ENCODE data around the gene ANKRD34A.

DNA sequence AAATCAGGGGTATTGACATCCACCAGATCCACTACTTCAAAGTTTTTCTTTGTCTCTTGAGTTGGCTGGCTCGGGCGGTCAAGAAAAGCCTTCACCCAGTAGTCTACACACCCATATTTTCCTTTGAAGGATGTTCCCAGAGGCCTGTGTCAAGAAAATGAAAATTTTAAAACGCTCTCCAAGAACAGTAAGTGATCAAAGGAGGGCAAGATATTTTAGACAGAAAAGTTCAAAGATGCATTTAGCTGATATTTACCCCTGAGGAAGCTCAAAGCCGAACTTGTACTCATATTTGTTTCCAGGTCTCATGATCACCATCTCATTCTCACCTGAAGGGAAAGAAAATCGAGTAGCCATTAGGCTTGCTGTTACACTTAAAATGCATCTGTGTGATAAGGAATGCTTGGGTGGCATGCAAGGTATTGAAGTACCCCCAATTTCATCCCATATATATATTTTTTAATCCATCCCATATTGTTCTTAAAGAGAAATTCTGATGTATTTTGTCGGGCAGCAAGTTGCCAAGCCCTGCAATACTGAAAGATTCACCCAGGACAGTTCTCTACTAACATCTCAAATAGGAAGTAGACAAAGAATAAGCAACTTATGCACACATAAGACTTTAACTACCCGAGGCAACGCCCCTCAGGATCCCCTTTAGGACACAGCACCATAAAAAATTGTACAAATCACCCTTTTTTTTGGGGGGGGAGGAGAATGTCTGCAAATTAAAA lies 30.9 kb upstream of the ANKRD34A start:
- TF ChIP-seq, protein P1, sequence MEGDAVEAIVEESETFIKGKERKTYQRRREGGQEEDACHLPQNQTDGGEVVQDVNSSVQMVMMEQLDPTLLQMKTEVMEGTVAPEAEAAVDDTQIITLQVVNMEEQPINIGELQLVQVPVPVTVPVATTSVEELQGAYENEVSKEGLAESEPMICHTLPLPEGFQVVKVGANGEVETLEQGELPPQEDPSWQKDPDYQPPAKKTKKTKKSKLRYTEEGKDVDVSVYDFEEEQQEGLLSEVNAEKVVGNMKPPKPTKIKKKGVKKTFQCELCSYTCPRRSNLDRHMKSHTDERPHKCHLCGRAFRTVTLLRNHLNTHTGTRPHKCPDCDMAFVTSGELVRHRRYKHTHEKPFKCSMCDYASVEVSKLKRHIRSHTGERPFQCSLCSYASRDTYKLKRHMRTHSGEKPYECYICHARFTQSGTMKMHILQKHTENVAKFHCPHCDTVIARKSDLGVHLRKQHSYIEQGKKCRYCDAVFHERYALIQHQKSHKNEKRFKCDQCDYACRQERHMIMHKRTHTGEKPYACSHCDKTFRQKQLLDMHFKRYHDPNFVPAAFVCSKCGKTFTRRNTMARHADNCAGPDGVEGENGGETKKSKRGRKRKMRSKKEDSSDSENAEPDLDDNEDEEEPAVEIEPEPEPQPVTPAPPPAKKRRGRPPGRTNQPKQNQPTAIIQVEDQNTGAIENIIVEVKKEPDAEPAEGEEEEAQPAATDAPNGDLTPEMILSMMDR (IDR thresholded peaks at IDR 0.05), result peak in 2 of 6 experiments; percentile 2 to 15
- TF ChIP-seq POLR2A (IDR thresholded peaks at IDR 0.05), result no peak
